Psoas muscle (tissue), 8 donors: Measurements from ENCODE around the gene JUND. TPM values are rescaled to one million over a fixed set of nuclear protein-coding genes. Genes with fewer than 3 reads are reported as not detected.

ENCODE experiments used
- ATAC-seq, 4 donors: fragments of 200-7000 bp; cut with Tn5 transposase; one replicate each; pipeline ENCODE4 v1.9.1; 2020; ENCODE audit warnings: moderate library complexity in 3 of 4, mild to moderate bottlenecking in 2 of 4
- DNase-seq, 2 donors: peaks; one replicate each; pipeline ENCODE4 v3.0.0-alpha.2; 2020
- H3K27ac ChIP-seq: fragments of 200-600 bp; one replicate; pipeline ENCODE4 v1.8.0; 2022
- H3K27me3 ChIP-seq, 3 donors: fragments of 200-600 bp in 1 of 3; one replicate each; pipeline versions ENCODE4 v1.6.1 to v1.8.0; 2013 to 2022; ENCODE audit warnings: low read length in 2 of 3, mild to moderate bottlenecking in 2 of 3, moderate library complexity in 1 of 3; ENCODE audit not compliant: insufficient read depth in 3 of 3
- H3K36me3 ChIP-seq, 2 donors: fragments of 200-600 bp in 1 of 2; one replicate each; pipeline versions ENCODE4 v1.6.1 to v1.8.0; 2013 to 2022; ENCODE audit warnings: low read depth in 1 of 2, mild to moderate bottlenecking in 1 of 2, moderate library complexity in 1 of 2; ENCODE audit not compliant: insufficient read depth in 1 of 2
- H3K4me1 ChIP-seq: fragments of 200-600 bp; one replicate; pipeline ENCODE4 v1.8.0; 2022
- H3K4me3 ChIP-seq: fragments of 200-600 bp; one replicate; pipeline ENCODE4 v1.8.0; 2022; ENCODE audit warnings: mild to moderate bottlenecking
- H3K9me3 ChIP-seq: fragments of 200-600 bp; one replicate; pipeline ENCODE4 v1.8.0; 2022
- CTCF ChIP-seq: fragments of 200-600 bp; IDR thresholded peaks from one replicate; pipeline ENCODE4 v1.8.0; 2022; ENCODE audit warnings: antibody characterized with exemption
- WGBS, 3 donors: extraction: QIAGEN DNeasy Blood & Tissue Kit; methylation state at CpG; one replicate each; pipeline versions ENCODE4 v1.1.6 to v1.1.7; 2013; 5-methylcytosine and 5-hydroxymethylcytosine counted together
- intact Hi-C, 2 donors: fragments of 100-400 bp; cut with DNase I; formaldehyde crosslinking; loops; one replicate each; pipeline versions ENCODE4 v1.11.0 to v1.14.2; 2022
- polyA plus RNA-seq, 3 donors: library from polyadenylated mRNA; stranded (reverse); fragments of 200-250 nt; gene quantifications; one replicate each; pipeline ENCODE4 v1.2.3, GENCODE V29; 2013
- total RNA-seq, 4 donors: library from RNA; stranded (reverse); fragmentation: NEBNext Ultra II Directional in 2 of 4; extraction: Animal tissue kit (Norgen Biotek cat#: 25700) in 2 of 4; gene quantifications; one replicate each; pipeline versions ENCODE4 v1.2.1 to v1.2.4, GENCODE V29; 2021 to 2023
- donor health status: healthy with polysubstance abuse.
- donor health status: DM: no; HTN: no; CAD: no; lungs with moderate emphysema.
- donor health status: Bipolar disorder and iron deficiency.
- donor health status: healthy.
- donor health status: DM: yes; HTN: yes; CAD: no.
- donor health status: DM: no; HTN: no; CAD: no.
- donor health status: DM: no; HTN: no; CAD: no.
- donor health status: DM: yes; HTN: yes; CAD: no.

The JUND gene
- total and polyA plus RNA-seq, 7 donors = 22.7 to 77.1 (median 68.0) TPM

GRCh38 chr19:18292810-18293641 lies 11.6 kb upstream of the JUND start:
- WGBS, 3 donors = 8 to 12% (median 10%) methylated on average over 26 to 31 of the region's 31 CpGs
- ATAC-seq = peak; percentile 60 to 66 (median 64)
- intact Hi-C loops = no loop called here
- no peaks in the 10 kb centered on the region for H3K36me3 ChIP-seq
- TF ChIP-seq CTCF = no peak
- H3K9me3 ChIP-seq = no peaks in the 10 kb centered on the region
- no peaks in the 10 kb centered on the region for H3K27me3 ChIP-seq
- H3K27ac ChIP-seq = peak overlapping the region; percentile 97
- DNase-seq = peak; percentile 85 to 90
- H3K4me1 ChIP-seq = peaks cover 14% of the 10 kb centered on the region
- H3K4me3 ChIP-seq = peak overlapping the region; percentile 83

GRCh38 chr19:18292462-18292809 lies 11.0 kb upstream of the JUND start:
- no peak for ATAC-seq
- Histone ChIP-seq H3K4me3 (peak overlapping the region; percentile 83), H3K9me3 (no peaks in the 10 kb centered on the region), H3K36me3 (no peaks in the 10 kb centered on the region), H3K27me3 (no peaks in the 10 kb centered on the region), H3K4me1 (peaks cover 14% of the 10 kb centered on the region), H3K27ac (peak overlapping the region; percentile 97)
- TF ChIP-seq CTCF = no peak
- intact Hi-C loops = no loop called here
- no peak for DNase-seq
- WGBS, 3 donors = 0 to 1% (median 1%) methylated on average over 18 to 20 of the region's 20 CpGs

- peaks cover 14% of the 10 kb centered on the region for H3K4me1 ChIP-seq
- H3K9me3 ChIP-seq = no peaks in the 10 kb centered on the region
- H3K27ac ChIP-seq = peak overlapping the region; percentile 97
- peak overlapping the region; percentile 83 for H3K4me3 ChIP-seq
- WGBS, 3 donors = 1 to 6% (median 3%) methylated on average over 51 to 75 of the region's 75 CpGs
- no peak for TF ChIP-seq CTCF
- DNase-seq = peak; percentile 86 to 89
- H3K27me3 ChIP-seq = no peaks in the 10 kb centered on the region
- no peaks in the 10 kb centered on the region for H3K36me3 ChIP-seq
- intact Hi-C loops = no loop called here
- peak; percentile 68 to 79 (median 73) for ATAC-seq
Observed at GRCh38 chr19:18291590-18292461, 10.4 kb upstream of the JUND start.

GRCh38 chr19:18291019-18291524 lies 9.7 kb upstream of the JUND start:
- ATAC-seq = no peak
- H3K27ac ChIP-seq = peak overlapping the region; percentile 97
- H3K36me3 ChIP-seq = no peaks in the 10 kb centered on the region
- H3K27me3 ChIP-seq = no peaks in the 10 kb centered on the region
- WGBS, 3 donors = 48 to 55% (median 48%) methylated on average over 20 to 21 of the region's 21 CpGs
- peak overlapping the region; percentile 83 for H3K4me3 ChIP-seq
- no peaks in the 10 kb centered on the region for H3K9me3 ChIP-seq
- no peak for TF ChIP-seq CTCF
- peak in 1 of 2 donors; percentile 40 for DNase-seq
- intact Hi-C loops = no loop called here
- H3K4me1 ChIP-seq = peaks cover 14% of the 10 kb centered on the region
